Left hindlimb (tissue), 1 donor: ENCODE data around the gene NCKAP1.
"Not testable (repeated sequence)": the region's sequence is repeated elsewhere in the genome, so short reads cannot be mapped to it uniquely, and the experiment has no call there.

Experiments
- DNase-seq: peaks from one replicate; pipeline ENCODE4 v3.0.0-alpha.2; 2018

NCKAP1 gene

DNA sequence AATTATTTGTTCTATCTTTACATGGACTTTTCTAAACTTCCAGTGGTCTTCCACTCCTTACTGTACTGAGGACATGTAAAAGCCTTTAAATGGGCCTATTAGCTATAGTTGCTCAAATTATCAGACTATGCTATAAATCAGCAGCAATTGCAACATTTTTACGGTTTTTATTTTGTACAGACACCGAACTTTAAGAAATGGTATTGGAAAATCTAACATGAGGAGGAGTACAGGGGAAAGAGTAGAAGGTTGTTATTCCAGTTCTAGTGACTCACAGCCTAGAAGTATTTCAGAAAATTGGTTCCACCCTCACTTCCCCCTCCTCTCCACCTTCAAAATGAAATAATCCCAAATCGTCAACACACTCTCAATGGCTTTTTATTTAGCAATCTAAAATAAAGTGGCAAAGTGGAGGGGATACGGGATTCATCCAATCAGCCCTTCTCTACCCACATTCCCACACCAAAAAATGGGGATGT lies 1.1 kb downstream of the NCKAP1 start:
- DNase-seq, result no peak

DNA sequence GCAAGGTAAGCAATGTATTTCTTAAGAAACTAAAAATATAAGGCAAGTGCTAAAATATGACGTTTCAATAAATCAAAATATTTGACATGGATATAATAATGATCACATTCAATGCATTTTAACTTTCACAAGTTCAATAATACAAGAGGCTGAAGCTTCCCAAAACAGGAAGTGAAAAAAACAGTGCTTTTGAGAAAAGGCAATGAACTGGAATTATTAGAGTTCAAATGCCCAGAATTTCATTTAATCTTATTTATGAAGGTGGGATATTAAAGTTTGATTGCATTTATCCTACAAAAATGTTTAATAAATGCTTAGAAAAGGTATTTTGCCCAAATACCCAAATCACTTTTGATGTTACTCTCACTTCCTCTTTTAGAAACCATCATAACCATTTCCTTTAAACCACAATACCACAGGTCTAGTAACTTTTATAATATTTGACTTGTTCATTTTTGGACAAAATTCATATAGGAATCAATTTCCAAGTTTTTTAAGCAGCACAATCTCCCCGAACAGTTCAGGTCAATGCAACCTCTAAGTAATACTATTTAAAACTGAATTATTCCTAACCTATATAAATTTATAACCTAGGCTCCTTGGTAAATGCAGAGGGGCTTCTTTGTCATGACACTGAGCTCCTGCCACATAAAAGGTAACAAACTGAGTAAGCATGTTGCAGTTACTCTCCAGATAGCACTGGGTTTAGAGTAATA lies 2.1 kb downstream of the NCKAP1 start:
- no peak for DNase-seq

DNA sequence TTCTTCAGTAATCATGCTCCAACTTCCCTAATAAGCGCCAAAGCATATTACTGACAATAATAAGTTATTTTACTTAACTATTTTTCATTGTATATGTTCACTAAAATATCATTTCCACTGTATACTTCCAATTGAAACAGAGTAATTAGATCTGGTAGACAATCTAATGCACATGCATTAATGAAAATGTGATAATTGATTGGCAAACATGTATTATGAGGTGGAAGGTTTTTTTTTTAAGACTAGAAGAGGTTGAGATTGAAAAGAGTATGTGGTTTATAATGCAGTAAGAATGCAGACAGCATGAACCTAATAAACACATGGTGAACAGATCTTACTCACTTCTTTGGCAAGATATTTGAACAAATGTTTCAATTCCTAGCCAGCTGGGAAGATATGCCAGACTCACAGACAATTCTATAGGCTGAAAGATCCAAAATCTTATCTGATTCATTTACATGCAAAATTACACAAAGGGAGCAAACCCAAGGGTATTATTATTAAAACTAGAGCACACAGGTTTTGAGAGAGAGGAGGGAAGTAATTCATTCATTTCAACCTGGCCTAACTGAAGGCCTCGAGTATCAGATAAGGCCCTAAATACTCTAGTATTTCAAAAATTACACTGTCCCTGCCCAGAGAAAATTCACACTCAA lies 2.8 kb downstream of the NCKAP1 start:
- no peak for DNase-seq

DNA sequence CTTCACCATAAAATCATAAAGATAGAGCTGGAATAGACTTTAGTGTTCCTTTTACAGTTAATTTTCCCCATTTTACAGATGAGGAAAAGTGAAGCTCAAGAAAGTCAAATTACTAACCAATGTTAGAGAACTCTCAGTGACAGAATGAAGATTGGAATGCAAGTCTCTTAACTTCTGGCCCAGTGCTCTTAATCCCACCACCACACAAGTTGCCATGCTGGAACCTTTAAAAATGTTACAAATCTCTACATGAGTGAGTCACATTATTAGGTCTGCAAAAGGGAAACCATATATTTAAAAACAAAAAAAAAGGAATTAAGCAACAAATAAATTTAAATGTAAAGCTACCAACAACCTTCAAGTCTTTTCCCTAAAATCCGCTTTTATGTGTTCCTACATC lies 3.5 kb downstream of the NCKAP1 start:
- DNase-seq, result no peak

DNA sequence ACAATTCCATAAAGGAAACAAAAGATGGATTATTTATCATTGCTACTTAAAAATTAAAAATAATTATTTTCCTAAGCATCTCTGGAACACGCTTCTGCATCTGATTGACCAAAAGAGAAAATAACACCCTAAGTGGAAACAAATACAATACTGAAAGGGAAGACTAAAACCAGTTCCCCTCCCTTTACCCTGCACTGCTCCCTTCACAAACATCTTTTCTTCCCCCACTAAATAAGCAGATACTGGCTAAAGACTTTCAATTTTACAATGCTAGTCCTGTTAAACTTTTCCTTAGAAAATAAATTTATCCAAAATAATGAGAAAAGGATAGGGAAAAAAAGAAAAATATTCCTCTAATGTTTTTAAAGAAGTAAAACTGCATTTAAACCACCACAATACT lies 4.3 kb downstream of the NCKAP1 start:
- no peak for DNase-seq

DNA sequence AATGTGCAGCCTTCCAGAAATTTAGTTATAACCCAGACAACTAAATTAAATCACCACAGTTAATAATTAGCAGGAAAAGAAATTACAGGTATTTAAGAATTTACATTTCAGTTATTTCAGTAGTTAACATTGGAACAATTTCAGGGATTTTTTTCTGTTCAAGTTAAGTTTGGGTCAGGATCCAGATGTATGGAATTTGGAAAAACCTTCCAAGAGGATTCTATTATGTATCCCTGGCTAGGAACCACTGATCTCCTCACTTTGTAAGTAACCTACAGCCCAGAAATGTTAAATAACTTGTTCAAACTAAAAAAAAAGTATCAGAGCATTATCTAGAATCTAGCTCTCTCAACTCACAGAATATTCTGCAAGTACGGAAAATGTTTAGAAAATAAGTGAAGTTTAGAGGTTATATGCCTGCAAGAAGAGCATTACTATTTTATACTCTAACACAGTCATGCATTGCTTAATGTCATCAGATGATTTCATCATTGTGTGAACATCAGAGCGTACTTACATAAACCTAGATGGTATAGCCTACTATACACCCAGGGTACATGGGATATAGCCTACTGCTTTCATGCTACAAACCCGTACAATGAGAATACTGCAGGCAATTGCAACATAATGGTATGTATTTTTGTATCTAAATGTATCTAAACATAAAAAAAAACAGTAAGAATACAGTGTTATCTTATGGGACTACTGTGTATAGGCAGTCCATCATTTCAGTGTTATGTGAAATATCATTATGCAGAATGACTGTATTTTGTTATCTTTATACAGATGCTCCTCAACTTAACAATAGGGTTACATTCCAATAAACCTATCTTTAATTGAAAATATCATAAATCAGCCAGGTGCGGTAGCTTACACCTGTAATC lies 6.1 kb downstream of the NCKAP1 start:
- DNase-seq, result no peak

DNA sequence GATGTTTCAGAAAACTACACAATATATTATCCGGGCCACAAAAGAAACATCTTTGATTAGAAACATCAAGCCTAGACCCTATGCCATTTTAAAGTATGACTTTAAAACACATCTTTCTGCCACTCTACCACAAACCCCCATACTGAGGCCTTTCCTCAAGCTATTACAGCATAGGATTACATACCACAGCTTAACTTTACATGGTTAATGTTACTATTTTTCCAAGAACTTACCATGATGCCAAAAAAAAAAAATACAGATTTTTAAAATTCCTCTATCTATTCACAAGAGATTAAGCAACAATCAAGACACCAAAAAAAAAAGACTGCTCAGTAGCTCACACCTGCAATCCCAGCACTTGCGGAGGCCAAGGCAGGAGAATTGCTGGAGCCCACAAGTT lies 9.0 kb downstream of the NCKAP1 start:
- DNase-seq, result no peak

DNA sequence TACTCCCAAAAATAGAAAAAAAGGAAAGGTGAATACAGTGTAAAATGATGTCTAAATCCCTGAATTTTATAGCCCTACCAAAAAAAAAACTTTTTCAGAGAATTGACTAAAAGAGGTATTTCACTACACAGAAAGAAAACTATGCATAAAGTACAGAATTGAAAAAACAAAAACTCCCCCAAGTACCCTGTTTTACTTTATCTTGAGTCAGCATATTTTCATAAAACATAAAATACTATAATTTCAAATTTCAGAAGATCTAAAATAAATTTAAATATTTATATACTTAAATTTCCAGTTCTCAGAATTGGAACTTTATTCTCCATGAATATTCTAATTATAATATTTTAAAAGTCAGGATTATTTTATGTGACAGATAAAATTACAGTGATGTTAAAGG lies 10.1 kb downstream of the NCKAP1 start:
- no peak for DNase-seq

DNA sequence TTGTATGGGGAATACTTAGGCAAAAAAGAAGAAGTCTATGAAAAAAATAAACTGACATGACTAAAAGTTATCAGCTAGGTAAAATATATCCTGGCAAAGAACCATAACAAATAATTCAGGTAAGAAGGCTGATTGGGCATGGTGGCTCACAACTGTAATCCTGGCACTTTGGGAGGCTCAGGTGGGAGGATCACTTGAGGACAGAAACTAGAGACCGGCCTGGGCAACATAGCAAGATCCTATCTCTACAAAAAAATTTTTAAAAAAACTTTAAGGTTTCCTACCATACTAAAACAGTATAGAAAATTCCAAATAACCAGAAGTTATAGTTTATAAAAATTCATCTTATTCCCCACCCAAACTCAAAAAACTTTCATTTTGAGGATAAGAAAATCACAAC lies 10.8 kb downstream of the NCKAP1 start:
- DNase-seq, result no peak

DNA sequence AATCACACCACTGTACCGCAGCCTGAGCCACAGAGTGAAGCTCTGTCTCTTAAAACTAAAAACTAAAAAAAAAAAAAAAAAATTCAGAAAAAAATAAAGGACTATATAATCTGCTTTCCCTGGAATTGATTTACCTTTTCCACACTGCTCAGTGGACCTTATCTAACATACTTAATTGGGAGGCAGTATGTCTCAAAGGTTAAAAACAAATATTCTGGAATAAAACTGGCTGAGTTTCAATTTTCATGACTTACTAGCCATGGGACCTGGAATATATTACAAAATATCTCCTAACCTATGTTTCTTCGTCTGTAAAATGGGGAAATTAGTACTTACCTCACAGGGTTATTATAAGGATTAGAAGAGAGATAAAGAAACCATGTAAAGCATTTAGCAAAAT lies 11.8 kb downstream of the NCKAP1 start:
- DNase-seq, result no peak

DNA sequence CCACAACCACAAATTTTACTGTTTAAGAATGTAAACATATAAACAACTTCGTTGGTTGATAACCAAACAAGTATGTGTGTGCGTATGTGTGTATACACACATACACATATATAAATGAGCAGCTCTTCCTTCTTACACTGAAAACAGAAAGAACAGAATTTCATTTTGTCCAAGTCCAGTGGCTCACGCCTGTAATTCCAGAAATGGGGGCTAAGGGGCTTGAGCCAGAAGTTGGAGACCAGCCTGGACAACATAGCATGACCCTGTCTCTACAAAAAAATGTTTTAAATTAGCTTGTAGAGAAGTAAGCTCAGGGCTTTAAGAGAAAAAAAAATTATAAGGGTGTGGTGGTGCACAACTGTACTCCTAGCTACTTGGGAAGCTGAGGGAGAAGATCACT lies 12.3 kb downstream of the NCKAP1 start:
- DNase-seq, result no peak

DNA sequence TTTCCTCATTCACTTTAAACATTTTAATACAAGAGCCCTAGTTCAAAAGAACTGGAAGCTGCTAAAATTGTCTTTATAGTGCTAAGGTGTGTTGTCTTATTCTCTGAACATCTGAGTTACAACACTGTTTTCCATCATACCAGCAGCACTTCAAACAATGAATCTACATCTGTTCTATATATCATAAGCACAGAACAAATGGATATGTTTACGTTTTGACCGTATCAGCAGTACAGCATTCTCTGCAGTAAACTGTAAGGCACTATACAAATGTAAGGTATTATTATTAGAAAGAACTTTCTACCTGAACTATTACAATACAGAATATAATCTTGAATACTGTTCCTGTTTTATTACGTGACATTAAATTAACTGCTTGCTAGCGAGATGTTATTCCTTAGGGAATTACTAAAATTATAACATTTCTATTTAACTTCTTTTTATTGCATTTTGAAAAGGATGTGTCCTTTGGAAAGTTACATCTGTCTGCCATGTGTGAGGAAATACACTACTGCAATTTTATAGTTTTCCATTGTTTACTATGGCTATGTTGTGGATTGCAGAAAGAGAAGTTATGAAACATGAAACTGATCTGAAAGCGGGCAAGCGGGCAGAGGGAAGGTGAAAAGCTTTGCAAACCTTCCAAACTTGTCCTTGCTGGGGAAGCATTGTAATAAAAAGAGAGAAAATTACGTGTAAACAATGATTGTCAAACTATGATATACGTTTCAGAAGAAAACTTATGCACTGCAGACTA lies 13.7 kb downstream of the NCKAP1 start:
- DNase-seq, result no peak

DNA sequence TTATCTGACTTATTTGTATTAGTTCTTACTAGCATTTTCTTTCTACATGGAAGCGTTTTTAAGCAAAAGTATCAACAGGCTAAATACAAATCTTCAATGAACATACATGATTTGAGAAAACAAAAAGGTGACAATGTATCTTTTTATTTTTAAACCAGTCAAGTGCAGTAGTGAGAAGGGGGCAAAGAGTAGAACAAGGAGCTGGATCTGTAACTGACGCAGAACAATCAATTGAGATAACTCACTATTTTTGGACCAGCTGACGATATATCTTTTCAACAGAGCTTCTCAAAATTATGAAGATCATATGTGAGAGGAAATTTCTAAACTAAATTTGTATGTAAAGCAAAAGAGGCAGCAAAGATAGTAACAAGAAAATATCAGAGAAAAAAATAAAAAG lies 15.5 kb downstream of the NCKAP1 start:
- no peak for DNase-seq

DNA sequence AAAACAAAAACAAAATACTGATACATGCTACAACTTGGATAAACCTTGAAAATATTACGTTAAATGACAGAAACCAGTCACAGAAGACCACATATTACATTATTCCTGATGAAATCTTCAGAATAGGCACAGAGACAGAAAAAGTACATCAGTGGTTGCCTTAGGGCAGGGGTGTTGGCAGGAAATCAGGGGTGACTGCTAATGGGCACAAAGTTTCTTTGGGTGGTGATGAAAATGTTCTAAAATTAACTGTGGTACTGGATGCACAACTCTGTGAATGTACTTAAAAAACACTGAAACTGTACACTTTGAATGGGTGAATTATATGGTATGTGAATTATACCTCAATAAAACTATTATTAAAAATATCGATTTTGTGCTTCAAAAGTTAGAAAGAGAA lies 16.6 kb downstream of the NCKAP1 start:
- no peak for DNase-seq

DNA sequence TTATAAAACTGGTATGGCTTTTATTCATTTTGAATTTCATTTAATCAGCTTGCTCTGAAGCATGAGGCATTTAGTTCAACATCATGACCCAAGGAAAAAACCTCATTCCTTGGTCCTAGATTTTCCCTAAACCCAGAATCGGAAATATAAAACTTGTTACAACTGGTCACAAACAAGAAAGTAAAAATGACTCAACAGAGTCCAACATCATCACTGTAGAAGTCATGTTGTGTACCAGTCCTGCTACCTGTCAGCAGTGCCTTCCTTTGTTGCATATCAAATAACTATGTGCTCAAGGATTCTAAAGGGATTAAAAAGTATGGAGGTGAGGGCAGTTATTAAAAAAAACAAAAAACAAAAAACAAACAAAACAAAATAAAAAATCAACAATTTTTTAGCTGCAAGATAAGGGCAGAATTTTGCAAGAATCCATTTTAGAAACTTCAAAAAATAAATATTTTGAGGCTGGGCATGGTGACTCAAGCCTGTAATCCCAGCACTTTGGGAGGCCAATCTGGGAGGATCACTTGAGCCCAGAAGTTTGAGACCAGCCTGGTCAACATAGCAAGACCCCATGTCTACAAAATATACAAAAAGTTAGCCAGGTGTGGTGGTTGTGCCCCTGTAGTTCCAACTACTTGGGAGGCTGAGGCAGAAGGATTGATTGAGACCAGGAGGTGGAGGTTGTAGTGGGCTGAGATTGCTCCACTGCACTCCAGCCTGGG lies 18.4 kb downstream of the NCKAP1 start:
- no peak for DNase-seq

DNA sequence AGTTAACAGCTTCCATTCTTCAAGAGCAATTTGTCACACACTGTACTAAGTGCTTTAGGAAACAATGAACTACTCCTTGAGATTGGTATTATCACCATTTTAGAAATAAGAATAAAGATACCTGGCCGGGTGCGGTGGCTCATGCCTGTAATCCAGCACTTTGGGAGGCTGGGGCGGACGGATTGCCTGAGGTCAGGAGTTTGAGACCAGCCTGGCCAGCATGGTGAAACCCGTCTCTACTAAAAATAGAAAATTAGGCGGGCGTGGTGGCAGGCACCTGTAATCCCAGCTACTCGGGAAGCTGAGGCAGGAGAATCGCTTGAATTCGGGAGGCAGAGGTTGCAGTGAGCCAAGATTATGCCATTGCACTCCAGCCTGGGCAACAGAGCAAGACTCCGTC lies 20.4 kb downstream of the NCKAP1 start:
- not testable (repeated sequence) for DNase-seq

DNA sequence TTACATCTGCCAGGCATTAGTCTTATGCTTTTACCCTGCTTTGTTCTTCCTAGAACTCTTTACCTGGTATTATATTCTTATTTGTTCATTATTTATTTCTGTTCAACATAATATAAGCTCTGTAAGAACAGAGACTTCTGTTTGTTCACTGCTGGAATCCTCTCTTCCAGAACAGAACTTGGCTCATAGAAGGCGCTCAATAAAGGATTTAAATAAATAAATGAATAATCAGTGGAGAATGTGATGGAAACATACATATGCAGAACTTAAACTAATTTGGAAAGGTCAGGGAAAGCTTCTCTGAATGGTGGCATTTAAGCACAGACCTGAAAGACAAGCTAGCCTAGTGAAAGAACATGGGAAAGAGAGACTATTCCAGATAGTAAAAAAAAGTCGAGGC lies 24.3 kb downstream of the NCKAP1 start:
- no peak for DNase-seq

DNA sequence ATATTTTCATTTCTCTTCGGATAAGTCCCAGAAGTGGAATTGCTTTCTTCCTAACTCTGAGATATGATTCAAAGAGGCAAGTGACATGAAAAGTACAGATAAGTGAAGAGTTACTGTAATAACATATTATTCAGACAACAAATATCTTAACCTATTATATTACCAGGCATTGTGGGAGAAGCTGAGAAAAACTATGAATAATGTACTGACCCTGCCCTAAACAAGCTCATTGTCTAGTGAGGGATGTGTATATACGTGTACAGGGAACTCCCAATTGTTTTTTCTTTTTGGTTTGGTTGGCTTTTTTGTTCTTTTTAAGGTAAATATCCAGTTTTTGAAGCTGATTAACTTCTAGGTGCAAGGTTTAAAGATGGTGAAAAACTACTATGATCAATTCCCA lies 26.5 kb downstream of the NCKAP1 start:
- DNase-seq, result no peak

DNA sequence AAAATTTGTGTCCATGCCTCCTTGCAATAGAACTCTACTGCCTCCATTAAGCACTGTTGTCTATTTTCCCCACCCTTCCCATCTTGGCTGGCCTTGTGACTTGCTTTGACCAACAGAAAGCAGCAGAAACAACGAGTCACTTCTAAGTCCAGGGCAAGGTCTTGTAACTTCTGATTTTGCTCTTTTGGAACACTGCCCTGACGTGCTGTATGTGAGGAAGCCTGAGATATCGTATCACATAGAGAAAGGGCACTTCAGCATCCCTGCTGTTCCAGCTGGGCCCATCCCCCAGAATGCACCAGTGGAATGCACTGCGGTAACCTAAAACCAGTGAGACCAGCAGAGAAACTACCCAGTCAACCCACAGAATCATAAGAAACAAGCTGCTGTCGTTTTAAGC lies 28.1 kb downstream of the NCKAP1 start:
- peak; percentile 33 for DNase-seq

DNA sequence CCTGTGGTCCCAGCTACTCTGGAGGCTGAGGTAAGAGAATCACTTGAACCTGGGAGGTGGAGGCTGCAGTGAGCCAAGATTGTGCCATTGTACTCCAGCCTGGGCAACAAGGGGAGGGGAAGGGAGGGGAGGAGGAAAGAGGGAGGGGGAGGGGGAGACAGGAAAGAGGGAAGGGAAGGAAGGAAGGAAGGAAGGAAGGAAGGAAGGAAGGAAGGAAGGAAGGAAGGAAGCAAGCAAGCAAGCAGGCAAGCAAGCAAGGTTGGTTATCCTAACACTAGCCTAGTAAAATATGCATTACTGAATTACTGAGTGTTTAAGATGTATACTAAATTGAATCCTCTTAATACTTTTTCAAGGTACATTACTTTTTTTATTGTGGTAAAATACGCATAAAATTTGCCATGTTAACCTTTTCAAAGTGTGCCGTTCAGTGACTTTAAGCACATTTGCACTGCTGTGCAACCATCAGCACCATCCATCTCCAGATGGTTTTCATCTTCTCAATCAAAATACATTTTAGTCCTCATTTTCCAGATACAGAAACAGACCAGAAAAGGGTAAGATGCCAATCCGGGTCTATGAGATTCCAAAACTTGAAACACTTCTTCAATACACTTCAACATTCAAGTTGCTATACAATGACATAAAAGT lies 28.9 kb downstream of the NCKAP1 start:
- DNase-seq, result no peak

DNA sequence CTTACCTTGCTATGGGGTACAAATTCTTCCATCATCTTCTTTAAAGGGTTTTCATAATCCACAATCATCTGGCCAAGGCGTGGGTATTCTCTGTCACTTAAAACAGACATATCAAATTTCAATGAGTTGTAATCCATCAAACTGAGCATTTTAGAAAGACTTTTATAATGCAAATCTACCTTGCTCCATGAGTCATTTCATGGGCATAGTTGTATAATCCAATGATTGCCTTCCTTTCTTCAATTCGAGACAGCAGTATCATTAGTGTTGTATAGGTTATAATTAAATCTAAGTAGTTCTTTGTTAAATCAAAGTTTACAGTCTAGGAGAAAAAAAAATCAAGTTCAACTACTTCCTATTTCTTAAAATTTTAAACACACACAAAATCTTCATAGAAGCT lies 36.3 kb downstream of the NCKAP1 start:
- DNase-seq, result no peak

DNA sequence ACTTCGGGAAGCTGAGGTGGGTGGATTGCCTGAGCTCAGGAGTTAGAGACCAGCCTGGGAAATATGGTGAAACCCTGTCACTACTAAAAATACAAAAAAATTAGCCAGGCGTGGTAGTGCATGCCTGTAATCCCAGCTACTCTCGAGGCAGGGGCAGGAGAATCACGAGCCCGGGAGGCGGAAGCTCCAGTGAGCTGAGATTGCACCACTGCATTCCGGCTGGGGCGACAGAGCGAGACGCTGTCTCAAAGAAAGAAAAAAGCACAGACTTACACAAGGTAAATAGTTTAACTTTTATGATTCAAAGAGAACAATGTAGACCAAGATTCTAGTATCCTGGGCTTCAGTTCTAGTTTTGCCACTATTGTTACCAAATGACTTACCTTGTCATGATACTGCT lies 37.4 kb downstream of the NCKAP1 start:
- DNase-seq, result no peak
